ENCODE results near the gene RSPH9.

DNA sequence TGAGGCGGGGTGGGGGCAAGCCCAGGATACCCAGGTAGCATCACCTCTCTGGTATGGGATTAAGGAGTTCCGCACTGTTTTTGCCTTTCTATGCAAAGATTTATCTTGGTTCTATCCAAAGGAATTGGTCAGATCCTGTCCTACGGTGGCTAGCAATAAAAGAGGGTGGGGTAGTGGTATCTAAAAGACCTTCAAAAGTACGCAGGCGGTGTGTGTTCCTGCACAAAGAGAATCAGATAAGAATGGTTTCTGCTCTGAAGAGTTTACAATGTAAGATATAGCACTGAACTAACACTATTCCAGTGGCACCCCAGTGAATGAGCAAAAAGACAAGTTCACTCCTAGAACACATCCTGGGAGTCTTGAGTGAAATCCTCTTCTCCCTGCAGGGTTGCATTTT is 36.5 kb downstream of the RSPH9 start:
- TF ChIP-seq CTCF (conservative IDR thresholded peaks at IDR 0.05; ENCODE audit: low read depth, low read length) (no peak), EZH2phosphoT487 (IDR thresholded peaks at IDR 0.05; ENCODE audit: borderline replicate concordance, low read length) (no peak), EZH2 (IDR thresholded peaks at IDR 0.05; ENCODE audit: low read length, unreplicated experiment) (no peak)

All from PC-3 (cell line).